ENCODE results near the gene ITGA1.
"Not testable (repeated sequence)": the region's sequence is repeated elsewhere in the genome, so short reads cannot be mapped to it uniquely, and the experiment has no call there.

ITGA1 gene

DNA sequence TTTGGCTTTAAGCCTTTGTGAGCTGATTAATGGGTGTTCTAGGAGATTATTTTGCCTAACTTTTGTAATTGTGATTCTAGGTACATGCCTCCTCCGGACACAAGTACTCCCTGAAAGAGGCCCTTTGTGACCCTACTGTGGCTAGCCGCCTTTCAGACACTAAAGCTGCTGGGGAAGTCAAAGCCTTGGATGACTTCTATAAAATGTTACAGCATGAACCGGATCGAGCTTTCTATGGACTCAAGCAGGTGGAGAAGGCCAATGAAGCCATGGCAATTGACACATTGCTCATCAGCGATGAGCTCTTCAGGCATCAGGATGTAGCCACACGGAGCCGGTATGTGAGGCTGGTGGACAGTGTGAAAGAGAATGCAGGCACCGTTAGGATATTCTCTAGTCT, 13.6 kb downstream of the ITGA1 start:
- no peak for DNase-seq (ENCODE audit: low read depth)

- no peak for DNase-seq (ENCODE audit: low read depth)
Observed at GRCh38 chr5:52802272-52802973, 14.7 kb downstream of the ITGA1 start.

DNA sequence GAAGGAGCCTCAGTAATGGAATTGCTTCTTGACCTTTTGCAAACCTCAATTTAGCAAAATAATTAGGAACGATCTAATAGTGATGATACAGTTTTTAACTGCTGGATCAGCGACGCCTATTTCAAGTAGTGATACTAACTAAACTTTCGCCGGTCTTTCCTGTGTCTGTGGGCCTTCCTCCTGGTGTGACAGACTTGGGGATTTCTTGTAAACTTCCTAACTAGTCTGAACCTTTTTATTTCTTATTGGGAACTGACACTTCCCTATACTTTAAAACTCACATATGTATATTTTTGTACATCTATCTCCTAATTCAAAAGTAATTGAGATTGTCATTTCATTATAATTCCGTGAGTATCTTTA, 15.2 kb downstream of the ITGA1 start:
- DNase-seq (ENCODE audit: low read depth) = no peak

DNA sequence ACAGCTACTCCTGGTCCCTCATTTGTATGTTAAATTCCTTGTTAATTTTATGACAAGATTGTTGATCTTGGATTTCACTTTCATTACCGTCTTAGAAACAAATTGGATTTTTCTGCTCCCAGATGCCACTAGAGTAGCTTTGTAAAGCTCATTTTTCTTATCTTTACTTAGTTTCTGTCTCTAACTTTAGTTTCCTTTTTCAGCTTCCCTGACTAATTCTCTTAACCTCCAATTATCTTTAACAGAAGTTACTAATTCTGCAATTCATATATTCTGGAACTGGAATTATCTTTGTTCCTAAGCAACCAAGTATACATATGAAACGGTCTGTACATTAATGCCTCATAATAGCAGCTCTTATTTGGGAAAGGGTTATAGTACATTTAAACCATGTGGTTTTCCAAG, 16.7 kb downstream of the ITGA1 start:
- no peak for DNase-seq (ENCODE audit: low read depth)

DNA sequence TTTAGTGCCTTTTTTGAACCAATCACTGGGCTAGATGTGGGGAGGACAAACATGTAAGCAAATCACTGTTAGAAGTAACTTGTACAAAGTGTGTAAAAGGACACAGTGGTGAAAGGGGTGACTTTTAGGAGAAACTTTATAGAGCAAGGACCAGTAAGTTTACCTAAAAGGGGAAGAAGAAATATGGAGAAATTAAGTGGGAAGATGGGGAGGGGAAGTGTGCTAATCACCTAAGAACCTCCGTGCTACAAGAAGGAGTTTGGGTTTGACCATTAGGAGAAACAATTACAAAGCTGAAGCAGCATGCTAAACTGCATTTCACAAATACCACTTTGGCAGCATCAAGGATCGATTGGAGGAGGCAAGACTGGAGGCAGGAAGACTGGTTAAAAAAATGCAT, 17.3 kb downstream of the ITGA1 start:
- no peak for DNase-seq (ENCODE audit: low read depth)

DNA sequence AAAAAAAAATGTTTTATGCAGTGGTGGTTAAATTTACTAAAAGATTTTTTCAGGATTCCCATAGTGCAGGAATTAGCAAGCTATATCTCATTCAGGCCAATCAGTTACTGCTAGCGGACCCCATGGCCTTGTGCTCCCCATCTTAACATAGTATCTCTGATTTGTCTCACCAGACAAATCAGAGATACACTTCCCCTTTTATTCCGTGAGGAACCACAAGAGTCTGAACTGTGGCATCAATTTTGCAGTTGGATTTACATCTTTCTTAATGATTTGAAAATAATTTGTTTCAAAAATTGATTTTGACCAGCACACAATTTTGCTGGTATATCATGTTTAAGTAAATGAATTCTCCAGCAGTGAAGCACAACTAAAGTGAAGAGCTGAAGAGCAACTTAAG, 17.9 kb downstream of the ITGA1 start:
- DNase-seq (ENCODE audit: low read depth) = no peak

- no peak for DNase-seq (ENCODE audit: low read depth)
Observed at GRCh38 chr5:52807037-52807436, 19.3 kb downstream of the ITGA1 start.

DNA sequence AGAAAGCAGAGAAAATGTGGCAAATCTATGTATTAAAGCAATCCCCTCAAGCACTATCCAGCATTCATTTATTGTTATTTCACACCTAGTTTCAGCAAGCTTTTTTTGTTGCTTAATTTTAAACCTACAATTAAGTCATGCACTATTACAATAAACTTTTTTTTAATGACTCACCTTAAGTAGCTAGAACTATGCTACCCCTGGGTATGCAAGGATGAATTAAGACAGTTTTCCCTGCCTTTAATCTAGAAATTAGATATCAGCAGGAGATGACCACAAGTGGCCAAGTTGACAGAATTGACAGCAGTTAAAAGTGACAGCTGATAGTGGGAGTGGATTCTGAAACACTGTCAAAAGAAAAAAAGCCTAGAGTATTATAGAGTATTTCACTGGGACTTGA, 20.0 kb downstream of the ITGA1 start:
- DNase-seq (ENCODE audit: low read depth) = no peak

DNA sequence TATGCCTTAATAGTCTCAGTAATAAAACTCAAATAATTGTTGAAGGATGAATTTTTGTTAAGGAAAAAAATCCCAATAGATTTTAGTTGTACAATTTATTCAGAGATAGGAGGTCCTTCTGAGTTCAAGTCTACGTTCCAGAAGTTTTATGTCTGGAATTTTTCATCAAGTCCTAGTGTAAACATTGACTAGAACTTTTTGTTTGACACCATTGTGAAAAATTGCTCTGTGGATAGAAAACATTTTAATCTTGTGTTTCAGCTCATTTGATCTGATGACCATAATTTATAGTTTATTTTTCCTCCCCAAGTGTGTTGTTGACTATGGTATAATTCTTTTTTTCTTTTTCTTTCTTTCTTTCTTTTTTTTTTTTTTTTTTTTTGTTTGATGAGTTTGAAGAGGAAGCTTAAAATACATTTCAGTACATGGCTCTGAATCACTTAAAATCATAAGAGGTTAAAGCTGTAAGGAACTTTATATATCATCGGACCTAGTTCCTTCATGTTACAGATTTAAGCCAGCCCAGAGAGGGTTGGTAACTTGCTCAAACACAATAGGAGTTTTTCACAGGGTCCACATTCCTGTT, 20.7 kb downstream of the ITGA1 start:
- no peak for DNase-seq (ENCODE audit: low read depth)

DNA sequence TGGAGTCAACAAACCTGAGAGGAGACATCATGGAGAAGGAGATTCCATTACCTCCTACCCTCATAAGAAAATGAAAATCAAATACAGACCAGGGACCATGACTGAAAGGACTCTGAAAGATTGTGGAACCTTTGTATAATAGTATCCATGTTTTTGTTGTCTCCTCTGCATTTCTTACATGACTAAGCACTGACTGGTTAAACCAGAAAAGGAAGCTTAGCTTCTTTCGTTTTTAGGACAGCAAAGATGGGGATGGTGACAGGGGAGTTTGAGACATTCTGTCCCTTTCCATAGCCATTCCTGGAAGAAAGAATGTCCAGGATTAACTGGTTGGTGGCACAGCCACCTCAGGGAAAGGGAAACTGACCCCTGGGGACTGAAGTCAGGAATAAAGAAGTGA, 22.2 kb downstream of the ITGA1 start:
- no peak for DNase-seq (ENCODE audit: low read depth)

GRCh38 chr5:52810426-52810825, 22.7 kb downstream of the ITGA1 start:
- DNase-seq (ENCODE audit: low read depth) = no peak

GRCh38 chr5:52811067-52811749, 23.5 kb downstream of the ITGA1 start:
- DNase-seq (ENCODE audit: low read depth) = no peak

DNA sequence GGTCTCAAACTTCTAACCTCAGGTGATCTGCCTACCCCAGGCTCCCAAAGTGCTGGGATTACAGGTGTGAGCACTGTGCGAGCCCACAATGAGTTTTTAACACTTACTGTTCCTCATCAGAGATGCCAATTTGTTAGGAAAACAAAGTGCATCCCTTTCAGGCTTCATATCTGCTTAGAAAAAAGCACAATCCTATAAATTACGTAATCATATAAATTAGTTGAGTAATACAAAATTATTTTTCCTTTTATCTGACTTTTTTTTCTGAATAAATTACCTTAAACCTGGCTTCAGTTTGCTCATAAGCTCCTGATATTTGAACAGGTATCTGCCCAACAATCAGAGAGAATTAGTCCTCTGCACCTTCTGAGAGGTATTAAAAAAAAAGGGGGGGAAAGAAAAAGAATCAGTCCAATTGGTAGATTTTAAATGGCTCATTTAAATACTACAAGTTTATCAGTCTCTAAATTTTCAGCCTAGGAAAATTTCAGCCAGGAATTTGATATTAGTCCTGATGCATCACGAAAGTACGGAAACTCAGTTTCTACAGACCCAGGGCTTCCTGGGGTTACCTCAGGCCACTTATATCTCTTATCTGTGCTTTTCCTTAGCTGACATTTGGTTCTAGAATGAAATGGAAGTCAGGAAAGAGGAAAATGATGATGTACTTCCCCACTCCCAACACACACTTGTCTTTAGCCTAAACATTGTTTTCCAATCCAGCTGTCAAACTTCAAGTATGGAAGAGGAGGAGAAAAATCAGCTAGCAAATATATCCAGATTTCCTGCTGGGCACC, 26.8 kb downstream of the ITGA1 start:
- DNase-seq (ENCODE audit: low read depth) = no peak

DNA sequence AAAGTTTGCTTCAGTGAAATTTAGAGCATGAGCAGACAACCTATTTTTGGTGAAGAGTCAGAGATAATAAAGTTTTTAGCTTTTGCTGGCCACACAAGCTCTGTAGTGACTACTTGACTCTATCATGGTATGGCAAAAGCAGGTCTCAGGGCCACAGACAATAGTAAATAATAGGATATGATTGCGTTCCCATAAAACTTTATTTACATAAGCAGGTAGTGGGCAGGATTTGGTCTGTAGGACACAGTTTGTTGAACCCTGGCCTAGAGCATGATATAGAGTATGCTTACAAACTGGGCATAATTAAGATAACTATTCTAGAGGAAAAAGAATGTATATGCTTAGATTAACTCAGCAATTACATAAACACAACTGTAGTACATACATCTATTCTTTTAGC, 30.1 kb downstream of the ITGA1 start:
- no peak for DNase-seq (ENCODE audit: low read depth)

DNA sequence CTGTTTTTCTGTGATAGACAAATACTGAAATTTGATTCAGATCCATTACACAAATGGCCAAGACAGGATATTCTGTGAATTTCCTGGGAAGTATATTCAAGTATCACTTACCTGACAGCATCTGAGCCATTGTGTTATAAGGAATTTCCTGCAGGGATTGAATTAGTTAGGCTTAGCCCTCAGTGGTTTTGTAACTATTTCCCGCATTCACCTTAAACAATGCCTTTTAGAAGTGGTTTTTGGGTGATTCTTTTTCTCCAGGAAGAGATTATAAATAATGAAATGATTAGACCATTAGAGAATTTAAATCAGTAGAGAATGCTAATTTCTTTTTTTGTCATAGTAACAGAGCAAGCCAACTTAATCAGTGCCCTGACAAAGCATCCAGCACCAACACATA, 30.6 kb downstream of the ITGA1 start:
- DNase-seq (ENCODE audit: low read depth) = no peak

DNA sequence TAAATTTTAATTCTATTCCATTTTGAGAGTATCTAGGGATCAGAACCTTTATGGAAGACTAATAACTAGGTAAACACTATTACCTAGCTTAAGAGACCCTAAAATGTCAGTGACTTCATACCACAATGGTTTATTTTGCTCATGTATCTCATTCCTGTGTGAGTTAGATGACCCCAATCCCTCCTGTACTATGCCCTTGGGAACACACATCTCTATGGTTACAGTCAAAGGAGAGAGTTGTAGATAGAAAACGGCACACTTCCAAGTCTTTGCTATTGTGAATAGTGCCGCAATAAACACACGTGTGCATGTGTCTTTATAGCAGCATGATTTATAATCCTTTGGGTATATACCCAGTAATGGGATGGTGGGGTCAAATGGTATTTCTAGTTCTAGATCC, 31.1 kb downstream of the ITGA1 start:
- DNase-seq (ENCODE audit: low read depth) = not testable (repeated sequence)

GRCh38 chr5:52821901-52822300, 34.2 kb downstream of the ITGA1 start:
- DNase-seq (ENCODE audit: low read depth) = no peak

GRCh38 chr5:52822437-52822836, 34.7 kb downstream of the ITGA1 start:
- no peak for DNase-seq (ENCODE audit: low read depth)

DNA sequence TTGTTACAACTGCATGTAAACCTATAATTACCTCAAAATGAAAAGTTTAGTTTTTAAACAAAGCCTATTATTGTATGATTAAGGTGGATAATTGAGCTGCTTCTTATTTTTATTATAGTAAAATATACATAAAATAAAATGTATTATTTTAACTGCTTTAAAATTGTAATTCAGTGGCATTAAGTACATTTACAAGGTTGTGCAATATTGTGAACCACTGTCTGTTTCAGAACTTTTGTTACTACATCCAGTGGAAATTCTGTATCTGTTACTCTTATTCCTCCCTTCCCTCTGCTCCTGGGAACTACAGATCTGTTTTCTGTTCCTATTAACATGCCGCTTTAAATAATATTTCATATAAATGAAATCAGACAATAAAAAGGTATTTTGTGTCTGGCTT, 37.1 kb downstream of the ITGA1 start:
- no peak for DNase-seq (ENCODE audit: low read depth)

- DNase-seq (ENCODE audit: low read depth) = no peak
Observed at GRCh38 chr5:52825826-52826225, 38.1 kb downstream of the ITGA1 start.

- DNase-seq (ENCODE audit: low read depth) = no peak
Observed at GRCh38 chr5:52827815-52828214, 40.1 kb downstream of the ITGA1 start.

DNA sequence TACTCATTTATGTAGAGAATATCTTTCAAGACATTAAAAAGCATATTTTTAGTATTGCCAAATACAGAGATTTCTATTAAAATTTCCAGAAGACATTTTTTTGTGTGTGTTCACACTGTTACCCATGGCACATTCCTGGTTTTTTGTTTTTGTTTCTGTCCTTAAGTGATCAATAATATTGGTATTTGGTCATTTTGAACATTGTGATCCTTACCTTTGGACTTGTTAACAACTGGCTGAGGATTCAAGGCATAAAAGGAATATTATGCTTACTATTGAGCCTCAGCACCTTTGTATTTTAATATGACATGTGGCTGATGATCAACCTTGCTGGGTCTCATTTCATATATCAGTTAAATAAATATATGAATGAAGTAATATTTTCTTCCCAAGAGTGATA, 41.9 kb downstream of the ITGA1 start:
- no peak for DNase-seq (ENCODE audit: low read depth)

- no peak for DNase-seq (ENCODE audit: low read depth)
Observed at GRCh38 chr5:52830650-52831049, 42.9 kb downstream of the ITGA1 start.
